Breast epithelium (tissue), 4 donors: ENCODE results near the gene PFKFB1. TPM values are rescaled to one million over a fixed set of nuclear protein-coding genes. Genes with fewer than 3 reads are reported as not detected.

Source experiments
- DNase-seq, 2 donors: peaks; one replicate each; pipeline ENCODE4 v3.0.0-alpha.2; 2019; ENCODE audit warnings: low spot score in 2 of 2
- H3K27ac ChIP-seq, 2 donors: fragments of 200-600 bp; sonication (generic) in 1 of 2; one replicate each; pipeline ENCODE4 v1.5.1; 2016 to 2019; ENCODE audit warnings: mild to moderate bottlenecking in 1 of 2
- H3K27me3 ChIP-seq, 2 donors: fragments of 200-600 bp; sonication (generic) in 1 of 2; one replicate each; pipeline versions ENCODE4 v1.5.1 to v1.6.0; 2017 to 2019; ENCODE audit warnings: control low read depth in 1 of 2, mild to moderate bottlenecking in 1 of 2
- H3K36me3 ChIP-seq: fragments of 200-600 bp; one replicate; pipeline ENCODE4 v1.5.1; 2019
- H3K4me1 ChIP-seq, 2 donors: fragments of 200-600 bp; sonication (generic); one replicate each; pipeline ENCODE4 v1.5.1; 2016 to 2019; ENCODE audit warnings: control low read depth in 1 of 2
- H3K4me3 ChIP-seq, 3 donors: fragments of 200-600 bp; sonication (generic); 1 replicate in 2 of 3; 2 replicates in 1 of 3; pipeline ENCODE4 v1.5.1; 2016 to 2019; ENCODE audit warnings: mild to moderate bottlenecking in 3 of 3, moderate library complexity in 2 of 3
- H3K9me3 ChIP-seq, 2 donors: fragments of 200-600 bp; sonication (generic) in 1 of 2; one replicate each; pipeline ENCODE4 v1.5.1; 2016 to 2019; ENCODE audit warnings: control low read depth in 1 of 2
- POLR2A ChIP-seq: fragments of 450-650 bp; IDR thresholded peaks from one replicate; pipeline ENCODE4 v1.6.1; 2016; ENCODE audit warnings: antibody characterized with exemption, mild to moderate bottlenecking, moderate library complexity
- POLR2AphosphoS5 ChIP-seq, 3 donors: sonication (generic); formaldehyde crosslinking; IDR thresholded peaks; one replicate each; pipeline ENCODE4 v1.6.1; 2017; ENCODE audit warnings: antibody characterized with exemption in 3 of 3
- intact Hi-C: fragments of 100-400 bp; cut with DNase I; formaldehyde crosslinking; loops from one replicate; pipeline ENCODE4 v1.15.1; 2023; ENCODE audit warnings: low total_unique reads
- total RNA-seq, 3 donors: library from RNA; depleted of rRNA; stranded (reverse); fragments of >200 nt; gene quantifications; one replicate each; pipeline ENCODE4 v1.1.0, GENCODE V29; 2016
- TF ChIP-seq, protein P1 (sequence below), 3 donors: fragments of 450-650 bp; IDR thresholded peaks; one replicate each; pipeline ENCODE4 v1.5.1; 2016 to 2017; ENCODE audit warnings: antibody characterized with exemption in 3 of 3, mild to moderate bottlenecking in 3 of 3, moderate library complexity in 3 of 3

The PFKFB1 gene
- total RNA-seq, 3 donors from 2014 or later = 2.6 to 18.7 (median 3.1) TPM

GRCh38 chrX:54945224-54945623 lies 48.8 kb downstream of the PFKFB1 start:
- Histone ChIP-seq H3K36me3 (no peaks in the 10 kb centered on the region), H3K27ac (no peak overlapping the region), H3K9me3 (no peaks in the 10 kb centered on the region), H3K27me3 (peaks cover 0 to 18% of the 10 kb centered on the region in 2 donors), H3K4me3 (no peak overlapping the region), H3K4me1 (no peaks in the 10 kb centered on the region)
- TF ChIP-seq, protein P1, sequence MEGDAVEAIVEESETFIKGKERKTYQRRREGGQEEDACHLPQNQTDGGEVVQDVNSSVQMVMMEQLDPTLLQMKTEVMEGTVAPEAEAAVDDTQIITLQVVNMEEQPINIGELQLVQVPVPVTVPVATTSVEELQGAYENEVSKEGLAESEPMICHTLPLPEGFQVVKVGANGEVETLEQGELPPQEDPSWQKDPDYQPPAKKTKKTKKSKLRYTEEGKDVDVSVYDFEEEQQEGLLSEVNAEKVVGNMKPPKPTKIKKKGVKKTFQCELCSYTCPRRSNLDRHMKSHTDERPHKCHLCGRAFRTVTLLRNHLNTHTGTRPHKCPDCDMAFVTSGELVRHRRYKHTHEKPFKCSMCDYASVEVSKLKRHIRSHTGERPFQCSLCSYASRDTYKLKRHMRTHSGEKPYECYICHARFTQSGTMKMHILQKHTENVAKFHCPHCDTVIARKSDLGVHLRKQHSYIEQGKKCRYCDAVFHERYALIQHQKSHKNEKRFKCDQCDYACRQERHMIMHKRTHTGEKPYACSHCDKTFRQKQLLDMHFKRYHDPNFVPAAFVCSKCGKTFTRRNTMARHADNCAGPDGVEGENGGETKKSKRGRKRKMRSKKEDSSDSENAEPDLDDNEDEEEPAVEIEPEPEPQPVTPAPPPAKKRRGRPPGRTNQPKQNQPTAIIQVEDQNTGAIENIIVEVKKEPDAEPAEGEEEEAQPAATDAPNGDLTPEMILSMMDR (IDR thresholded peaks at IDR 0.05) = no peak
- TF ChIP-seq POLR2AphosphoS5 (IDR thresholded peaks at IDR 0.05) = no peak
- no peak for TF ChIP-seq POLR2A
- no peak for DNase-seq
- intact Hi-C loops = no loop called here

GRCh38 chrX:54944816-54945215 lies 49.2 kb downstream of the PFKFB1 start:
- DNase-seq = no peak
- peaks cover 0 to 17% of the 10 kb centered on the region in 2 donors for H3K27me3 ChIP-seq
- intact Hi-C loops = no loop called here
- H3K4me1 ChIP-seq = no peaks in the 10 kb centered on the region
- TF ChIP-seq, protein P1 (IDR thresholded peaks at IDR 0.05) = no peak
- TF ChIP-seq POLR2A = no peak
- no peak for TF ChIP-seq POLR2AphosphoS5 (IDR thresholded peaks at IDR 0.05)
- no peaks in the 10 kb centered on the region for H3K36me3 ChIP-seq
- no peak overlapping the region for H3K27ac ChIP-seq
- H3K9me3 ChIP-seq = no peaks in the 10 kb centered on the region
- H3K4me3 ChIP-seq = no peak overlapping the region

- Histone ChIP-seq H3K9me3 (no peaks in the 10 kb centered on the region), H3K4me3 (no peak overlapping the region), H3K36me3 (no peaks in the 10 kb centered on the region), H3K27ac (no peak overlapping the region), H3K27me3 (peaks cover 0 to 21% of the 10 kb centered on the region in 2 donors), H3K4me1 (no peaks in the 10 kb centered on the region)
- TF ChIP-seq POLR2AphosphoS5 (IDR thresholded peaks at IDR 0.05) (no peak), POLR2A (no peak)
- TF ChIP-seq, protein P1 (IDR thresholded peaks at IDR 0.05) = no peak
- DNase-seq = no peak
- intact Hi-C loops = no loop called here
These were observed 56.6 kb downstream of the PFKFB1 start for GRCh38 chrX:54937416-54937815.

DNA sequence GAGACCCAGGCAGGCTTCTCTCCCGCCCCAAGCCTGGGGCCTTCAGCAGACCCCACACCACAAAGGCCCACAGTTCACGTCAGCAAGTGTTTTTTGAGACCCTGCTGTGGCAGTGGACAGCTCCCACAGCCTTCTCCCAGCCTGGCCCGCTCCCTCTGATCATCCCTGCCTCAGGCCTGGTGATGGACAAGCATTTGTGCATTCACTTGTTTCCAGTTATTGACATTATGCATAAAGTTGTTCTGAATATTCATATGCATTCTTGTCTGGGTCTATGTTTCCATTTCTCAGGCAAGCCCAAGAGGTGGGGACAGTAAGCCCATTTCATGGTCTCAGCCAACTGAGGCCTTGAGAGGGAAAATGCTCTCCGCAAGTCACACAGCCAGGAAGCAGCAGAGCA lies 58.7 kb downstream of the PFKFB1 start:
- H3K36me3 ChIP-seq = no peaks in the 10 kb centered on the region
- no peaks in the 10 kb centered on the region for H3K4me1 ChIP-seq
- intact Hi-C loops = no loop called here
- no peak for DNase-seq
- H3K9me3 ChIP-seq = no peaks in the 10 kb centered on the region
- H3K27me3 ChIP-seq = peaks cover 0 to 21% of the 10 kb centered on the region in 2 donors
- H3K4me3 ChIP-seq = no peak overlapping the region
- H3K27ac ChIP-seq = no peak overlapping the region
- TF ChIP-seq POLR2AphosphoS5 (IDR thresholded peaks at IDR 0.05) = no peak
- TF ChIP-seq, protein P1 (IDR thresholded peaks at IDR 0.05) = no peak
- TF ChIP-seq POLR2A = no peak

- H3K27ac ChIP-seq = no peak overlapping the region
- no peak for DNase-seq
- no peaks in the 10 kb centered on the region for H3K36me3 ChIP-seq
- no peaks in the 10 kb centered on the region for H3K4me1 ChIP-seq
- H3K4me3 ChIP-seq = no peak overlapping the region
- no peaks in the 10 kb centered on the region for H3K9me3 ChIP-seq
- no peak for TF ChIP-seq POLR2AphosphoS5 (IDR thresholded peaks at IDR 0.05)
- no peak for TF ChIP-seq POLR2A
- TF ChIP-seq, protein P1 (IDR thresholded peaks at IDR 0.05) = no peak
- intact Hi-C loops = no loop called here
- peaks cover 0 to 21% of the 10 kb centered on the region in 2 donors for H3K27me3 ChIP-seq
These were observed 59.1 kb downstream of the PFKFB1 start for GRCh38 chrX:54934890-54935289.
